GM12892 (cell line): Measurements from ENCODE around the gene CXCL13.

Experiments used
- POLR2A ChIP-seq: IDR thresholded peaks from 2 replicates; pipeline ENCODE4 v1.6.1; 2011; ENCODE audit warnings: low read depth, low read length, control low read depth
- POLR2AphosphoS5 ChIP-seq: IDR thresholded peaks from 2 replicates; pipeline ENCODE4 v1.6.1; 2011; ENCODE audit warnings: low read depth, low read length, control low read depth

DNA sequence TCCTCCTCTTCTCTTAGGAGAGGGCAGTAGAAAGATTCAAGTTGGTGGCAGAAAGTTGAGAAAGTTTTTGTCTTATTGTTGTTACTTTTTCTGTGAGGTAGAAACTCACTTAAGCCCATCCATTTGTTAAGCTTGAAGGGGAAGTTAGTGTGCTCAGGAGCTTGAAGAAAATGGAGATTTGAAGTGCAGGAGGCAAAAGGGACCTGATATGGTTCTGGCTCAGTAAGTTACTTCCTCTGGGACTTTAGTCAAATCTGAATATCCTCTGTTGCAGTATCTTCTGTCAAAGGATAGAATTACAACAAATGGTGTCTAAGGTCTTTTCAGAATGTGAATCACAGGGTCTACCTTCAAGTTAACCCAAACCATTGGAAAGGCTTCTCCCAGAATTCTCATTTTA lies 46.2 kb downstream of the CXCL13 start:
- TF ChIP-seq POLR2AphosphoS5 (no peak), POLR2A (no peak)
